OCI-LY3 (cell line): ENCODE data around the gene FHIP1B.

Experiments used
- H2AFZ ChIP-seq: fragments of 200-600, 300-600 bp; shearing (Covaris generic); 2 replicates; pipeline ENCODE4 v1.6.0; 2014; ENCODE audit warnings: antibody characterized with exemption, low read depth, low read length
- H3K27ac ChIP-seq: fragments of 200-600, 300-600 bp; sonication (generic); 2 replicates; pipeline ENCODE4 v1.5.1; 2014; ENCODE audit warnings: mild to moderate bottlenecking, low read length, moderate library complexity, mixed read lengths
- H3K27me3 ChIP-seq: fragments of 200-600, 300-600 bp; sonication (generic); 2 replicates; pipeline ENCODE4 v1.6.1; 2014; ENCODE audit warnings: low read depth, low read length, mixed read lengths
- H3K36me3 ChIP-seq: fragments of 200-600, 300-600 bp; sonication (generic); replicated peaks from 2 replicates; pipeline ENCODE3; 2014; ENCODE audit warnings: low read depth, low read length, mixed read lengths
- H3K4me1 ChIP-seq: fragments of 300-600, 200-600 bp; sonication (generic); 2 replicates; pipeline ENCODE4 v1.6.1; 2014; ENCODE audit warnings: low read length, mixed read lengths
- H3K4me2 ChIP-seq: fragments of 200-600, 300-600 bp; sonication (generic); 2 replicates; pipeline ENCODE4 v1.6.1; 2014; ENCODE audit warnings: low read length, mixed read lengths
- H3K4me3 ChIP-seq: fragments of 300-600, 200-600 bp; sonication (generic); 2 replicates; pipeline ENCODE4 v1.5.1; 2014; ENCODE audit warnings: antibody characterized with exemption, mild to moderate bottlenecking, low read length, moderate library complexity
- H3K79me2 ChIP-seq: fragments of 300-600, 200-600 bp; shearing (Covaris generic); 2 replicates; pipeline ENCODE4 v1.6.1; 2014; ENCODE audit warnings: mild to moderate bottlenecking, low read length, mixed read lengths
- H3K9ac ChIP-seq: fragments of 300-600, 200-600 bp; shearing (Covaris generic); 2 replicates; pipeline ENCODE4 v1.6.0; 2014; ENCODE audit warnings: mild to moderate bottlenecking, low read length, moderate library complexity
- H3K9me3 ChIP-seq: fragments of 200-600, 300-600 bp; shearing (Covaris generic); 2 replicates; pipeline ENCODE4 v1.6.1; 2014; ENCODE audit warnings: low read length, mixed read lengths; ENCODE audit not compliant: insufficient read depth
- H4K20me1 ChIP-seq: fragments of 200-600, 300-600 bp; sonication (generic); 2 replicates; pipeline ENCODE4 v1.6.1; 2016; ENCODE audit warnings: low read length, mixed read lengths; ENCODE audit not compliant: insufficient read depth
- EZH2phosphoT487 ChIP-seq: fragments of 200-600 bp; shearing (Covaris generic); IDR thresholded peaks from 2 replicates; pipeline ENCODE4 v1.6.1; 2018; ENCODE audit warnings: antibody characterized with exemption, mixed run types, low read depth
- TF ChIP-seq, protein P1 (sequence below): fragments of 200-600, 300-600 bp; sonication (generic); IDR thresholded peaks from 2 replicates; pipeline ENCODE4 v1.5.1; 2014; ENCODE audit warnings: antibody characterized with exemption, low read length, low read depth

Gene FHIP1B

DNA sequence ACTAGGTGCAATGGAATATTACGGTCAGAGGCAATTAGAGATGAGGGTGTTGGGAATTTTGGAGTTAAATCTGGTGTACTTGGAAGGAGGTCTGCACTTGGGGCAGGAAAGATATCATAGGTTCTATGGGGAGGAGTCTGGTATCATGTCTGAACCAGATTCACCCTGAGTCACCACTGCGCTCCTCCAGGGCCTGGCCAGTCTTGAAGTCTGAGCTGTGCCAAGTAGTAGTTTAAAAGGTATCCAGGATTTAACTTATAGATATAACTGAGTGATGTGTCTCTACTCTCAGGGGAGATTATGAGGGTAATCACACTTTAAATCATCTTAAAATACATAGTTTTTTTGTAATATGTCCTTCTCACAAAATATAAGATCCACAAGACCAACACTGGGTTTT, 11.1 kb upstream of the FHIP1B start:
- H4K20me1 ChIP-seq = no peaks in the 10 kb centered on the region
- no peaks in the 10 kb centered on the region for H3K36me3 ChIP-seq
- no peak overlapping the region for H3K4me3 ChIP-seq
- no peak overlapping the region for H2AFZ ChIP-seq
- no peaks in the 10 kb centered on the region for H3K79me2 ChIP-seq
- H3K4me2 ChIP-seq = no peak overlapping the region
- no peak overlapping the region for H3K9ac ChIP-seq
- no peaks in the 10 kb centered on the region for H3K9me3 ChIP-seq
- 0 out of 2 replicates have a peak, but pooled peaks cover 3% of the 10 kb centered on the region for H3K27me3 ChIP-seq
- H3K4me1 ChIP-seq = no peaks in the 10 kb centered on the region
- TF ChIP-seq, protein P1, sequence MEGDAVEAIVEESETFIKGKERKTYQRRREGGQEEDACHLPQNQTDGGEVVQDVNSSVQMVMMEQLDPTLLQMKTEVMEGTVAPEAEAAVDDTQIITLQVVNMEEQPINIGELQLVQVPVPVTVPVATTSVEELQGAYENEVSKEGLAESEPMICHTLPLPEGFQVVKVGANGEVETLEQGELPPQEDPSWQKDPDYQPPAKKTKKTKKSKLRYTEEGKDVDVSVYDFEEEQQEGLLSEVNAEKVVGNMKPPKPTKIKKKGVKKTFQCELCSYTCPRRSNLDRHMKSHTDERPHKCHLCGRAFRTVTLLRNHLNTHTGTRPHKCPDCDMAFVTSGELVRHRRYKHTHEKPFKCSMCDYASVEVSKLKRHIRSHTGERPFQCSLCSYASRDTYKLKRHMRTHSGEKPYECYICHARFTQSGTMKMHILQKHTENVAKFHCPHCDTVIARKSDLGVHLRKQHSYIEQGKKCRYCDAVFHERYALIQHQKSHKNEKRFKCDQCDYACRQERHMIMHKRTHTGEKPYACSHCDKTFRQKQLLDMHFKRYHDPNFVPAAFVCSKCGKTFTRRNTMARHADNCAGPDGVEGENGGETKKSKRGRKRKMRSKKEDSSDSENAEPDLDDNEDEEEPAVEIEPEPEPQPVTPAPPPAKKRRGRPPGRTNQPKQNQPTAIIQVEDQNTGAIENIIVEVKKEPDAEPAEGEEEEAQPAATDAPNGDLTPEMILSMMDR = no peak
- TF ChIP-seq EZH2phosphoT487 = no peak
- no peak overlapping the region for H3K27ac ChIP-seq

DNA sequence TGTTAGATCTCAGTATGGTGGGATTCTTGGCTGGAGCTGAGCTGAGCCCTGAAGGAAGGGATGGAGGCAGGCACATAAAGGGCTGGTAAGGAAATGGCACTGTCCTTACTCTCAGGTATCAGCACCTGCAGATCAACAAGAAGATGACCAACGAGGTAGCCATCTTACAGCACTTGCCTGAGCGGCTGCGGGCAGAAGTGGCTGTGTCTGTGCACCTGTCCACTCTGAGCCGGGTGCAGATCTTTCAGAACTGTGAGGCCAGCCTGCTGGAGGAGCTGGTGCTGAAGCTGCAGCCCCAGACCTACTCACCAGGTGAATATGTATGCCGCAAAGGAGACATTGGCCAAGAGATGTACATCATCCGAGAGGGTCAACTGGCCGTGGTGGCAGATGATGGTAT, 6.9 kb upstream of the FHIP1B start:
- Histone ChIP-seq H3K36me3 (no peaks in the 10 kb centered on the region), H3K9me3 (no peaks in the 10 kb centered on the region), H3K4me3 (no peak overlapping the region), H2AFZ (no peak overlapping the region), H4K20me1 (no peaks in the 10 kb centered on the region), H3K4me1 (no peaks in the 10 kb centered on the region), H3K27ac (no peak overlapping the region), H3K27me3 (0 out of 2 replicates have a peak, but pooled peaks cover 3% of the 10 kb centered on the region), H3K79me2 (no peaks in the 10 kb centered on the region), H3K9ac (no peak overlapping the region), H3K4me2 (no peak overlapping the region)
- TF ChIP-seq, protein P1 = no peak
- no peak for TF ChIP-seq EZH2phosphoT487

DNA sequence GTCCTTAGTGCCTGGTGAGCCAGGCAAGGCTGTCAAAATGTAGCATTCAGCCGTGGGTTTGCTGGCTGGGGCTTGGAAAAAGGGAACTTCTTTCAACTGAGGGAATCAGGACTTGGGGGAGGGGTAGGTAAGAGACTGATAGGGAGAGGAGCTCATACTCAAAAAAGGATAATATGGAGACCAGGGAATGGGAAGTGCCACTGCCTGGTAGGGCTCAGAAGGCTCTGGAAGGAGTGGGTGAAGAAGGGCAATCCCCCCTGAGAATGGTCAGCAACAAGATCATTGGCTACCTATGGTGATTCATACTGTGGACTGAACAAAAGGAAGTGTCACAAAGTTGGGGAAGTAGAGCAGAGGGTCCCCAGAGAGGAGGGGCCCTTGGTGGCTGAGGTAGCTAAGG, 6.3 kb upstream of the FHIP1B start:
- H4K20me1 ChIP-seq = no peaks in the 10 kb centered on the region
- H3K4me3 ChIP-seq = no peak overlapping the region
- H3K9ac ChIP-seq = no peak overlapping the region
- H3K79me2 ChIP-seq = no peaks in the 10 kb centered on the region
- no peaks in the 10 kb centered on the region for H3K9me3 ChIP-seq
- H3K36me3 ChIP-seq = no peaks in the 10 kb centered on the region
- no peak overlapping the region for H2AFZ ChIP-seq
- 0 out of 2 replicates have a peak, but pooled peaks cover 3% of the 10 kb centered on the region for H3K27me3 ChIP-seq
- no peak overlapping the region for H3K4me2 ChIP-seq
- TF ChIP-seq, protein P1 = no peak
- TF ChIP-seq EZH2phosphoT487 = no peak
- no peaks in the 10 kb centered on the region for H3K4me1 ChIP-seq
- H3K27ac ChIP-seq = no peak overlapping the region

DNA sequence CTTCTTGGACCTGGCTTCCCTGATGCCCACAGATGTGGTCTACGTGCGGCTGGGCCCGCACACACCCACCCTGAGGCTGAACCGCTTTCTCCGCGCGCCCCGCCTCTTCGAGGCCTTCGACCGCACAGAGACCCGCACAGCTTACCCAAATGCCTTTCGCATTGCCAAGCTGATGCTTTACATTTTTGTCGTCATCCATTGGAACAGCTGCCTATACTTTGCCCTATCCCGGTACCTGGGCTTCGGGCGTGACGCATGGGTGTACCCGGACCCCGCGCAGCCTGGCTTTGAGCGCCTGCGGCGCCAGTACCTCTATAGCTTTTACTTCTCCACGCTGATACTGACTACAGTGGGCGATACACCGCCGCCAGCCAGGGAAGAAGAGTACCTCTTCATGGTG, 5.7 kb upstream of the FHIP1B start:
- Histone ChIP-seq H3K9ac (no peak overlapping the region), H2AFZ (no peak overlapping the region), H3K79me2 (no peaks in the 10 kb centered on the region), H3K27ac (no peak overlapping the region), H3K27me3 (0 out of 2 replicates have a peak, but pooled peaks cover 3% of the 10 kb centered on the region), H3K9me3 (no peaks in the 10 kb centered on the region), H3K4me1 (no peaks in the 10 kb centered on the region), H3K36me3 (no peaks in the 10 kb centered on the region), H4K20me1 (no peaks in the 10 kb centered on the region), H3K4me3 (no peak overlapping the region), H3K4me2 (no peak overlapping the region)
- no peak for TF ChIP-seq EZH2phosphoT487
- TF ChIP-seq, protein P1 = no peak
